Sigmoid colon (tissue), 3 donors: Measurements from ENCODE around the gene ZDHHC9.

Experiments
- POLR2A ChIP-seq, 2 donors: fragments of 450-650 bp; IDR thresholded peaks; one replicate each; pipeline ENCODE4 v1.6.1; 2016; ENCODE audit warnings: antibody characterized with exemption in 2 of 2, mild to moderate bottlenecking in 2 of 2, moderate library complexity in 2 of 2
- TF ChIP-seq, protein P1 (sequence below), 4 experiments: fragments of 450-650 bp in 3 of 4; fragments of 200-600 bp in 1 of 4; IDR thresholded peaks; one replicate each; pipeline ENCODE4 v1.5.1; 2016 to 2019; ENCODE audit warnings: antibody characterized with exemption in 4 of 4, mild to moderate bottlenecking in 3 of 4, moderate library complexity in 2 of 4

- TF ChIP-seq, protein P1, sequence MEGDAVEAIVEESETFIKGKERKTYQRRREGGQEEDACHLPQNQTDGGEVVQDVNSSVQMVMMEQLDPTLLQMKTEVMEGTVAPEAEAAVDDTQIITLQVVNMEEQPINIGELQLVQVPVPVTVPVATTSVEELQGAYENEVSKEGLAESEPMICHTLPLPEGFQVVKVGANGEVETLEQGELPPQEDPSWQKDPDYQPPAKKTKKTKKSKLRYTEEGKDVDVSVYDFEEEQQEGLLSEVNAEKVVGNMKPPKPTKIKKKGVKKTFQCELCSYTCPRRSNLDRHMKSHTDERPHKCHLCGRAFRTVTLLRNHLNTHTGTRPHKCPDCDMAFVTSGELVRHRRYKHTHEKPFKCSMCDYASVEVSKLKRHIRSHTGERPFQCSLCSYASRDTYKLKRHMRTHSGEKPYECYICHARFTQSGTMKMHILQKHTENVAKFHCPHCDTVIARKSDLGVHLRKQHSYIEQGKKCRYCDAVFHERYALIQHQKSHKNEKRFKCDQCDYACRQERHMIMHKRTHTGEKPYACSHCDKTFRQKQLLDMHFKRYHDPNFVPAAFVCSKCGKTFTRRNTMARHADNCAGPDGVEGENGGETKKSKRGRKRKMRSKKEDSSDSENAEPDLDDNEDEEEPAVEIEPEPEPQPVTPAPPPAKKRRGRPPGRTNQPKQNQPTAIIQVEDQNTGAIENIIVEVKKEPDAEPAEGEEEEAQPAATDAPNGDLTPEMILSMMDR (IDR thresholded peaks at IDR 0.05) = no peak
- TF ChIP-seq POLR2A (IDR thresholded peaks at IDR 0.05) = no peak
Measured at GRCh38 chrX:129791336-129791735, 52.4 kb downstream of the ZDHHC9 start.
